ENCODE results near the gene PHF23. TPM values are rescaled to one million over a fixed set of nuclear protein-coding genes. Genes with fewer than 3 reads are reported as not detected.

The PHF23 gene
- polyA plus RNA-seq: 38.2 TPM

- H3K36me3 Mint-ChIP-seq: peaks cover 8% of the 10 kb centered on the region
- H3K27ac Mint-ChIP-seq: peak within 1 kb of the TSS; percentile 87 to 97 (median 96)
- no peaks in the 10 kb centered on the region for H3K9me3 Mint-ChIP-seq
- no peaks in the 10 kb centered on the region for H3K27me3 Mint-ChIP-seq
- H3K4me3 Mint-ChIP-seq: peak within 1 kb of the TSS; percentile 87 to 98 (median 97)
- H3K4me1 Mint-ChIP-seq: peaks cover 35 to 44% (median 35%) of the 10 kb centered on the region in 3 donors
Observed at GRCh38 chr17:7239091-7240027, at the start of gene PHF23. Gene PHF23, minus strand, starts transcription at chr17:7239457. Its CDS starts 178 bp downstream, at chr17:7239279.

DNA sequence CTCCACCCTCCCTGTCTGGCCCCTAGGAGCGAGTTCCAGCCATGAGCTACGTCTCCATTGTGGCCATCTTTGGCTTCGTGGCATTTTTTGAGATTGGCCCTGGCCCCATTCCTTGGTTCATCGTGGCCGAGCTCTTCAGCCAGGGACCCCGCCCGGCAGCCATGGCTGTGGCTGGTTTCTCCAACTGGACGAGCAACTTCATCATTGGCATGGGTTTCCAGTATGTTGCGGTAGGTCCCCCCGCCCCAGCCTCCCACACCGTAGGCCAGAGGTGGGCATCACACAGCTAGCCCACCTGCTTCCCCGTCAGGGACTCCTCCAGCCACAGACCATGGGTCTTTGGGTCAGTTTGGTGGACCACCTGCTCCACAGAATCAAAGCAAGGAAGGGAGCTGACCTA, 46.4 kb upstream of the PHF23 start:
- H3K27me3 Mint-ChIP-seq: peaks cover 40% of the 10 kb centered on the region
- no peak overlapping the region for H3K4me3 Mint-ChIP-seq
- H3K4me1 Mint-ChIP-seq: peaks cover 2 to 10% (median 9%) of the 10 kb centered on the region in 3 donors
- H3K27ac Mint-ChIP-seq: no peak overlapping the region
- no peaks in the 10 kb centered on the region for H3K36me3 Mint-ChIP-seq
- H3K9me3 Mint-ChIP-seq: peaks cover 0 to 1% (median 0%) of the 10 kb centered on the region in 3 donors

- Mint-ChIP-seq H3K9me3 (peaks cover 0 to 1% (median 0%) of the 10 kb centered on the region in 3 donors), H3K4me1 (peaks cover 9 to 11% (median 9%) of the 10 kb centered on the region in 3 donors), H3K27me3 (peaks cover 38% of the 10 kb centered on the region), H3K4me3 (no peak overlapping the region), H3K27ac (no peak overlapping the region), H3K36me3 (no peaks in the 10 kb centered on the region)
Observed at GRCh38 chr17:7284911-7285310, 45.7 kb upstream of the PHF23 start.

DNA sequence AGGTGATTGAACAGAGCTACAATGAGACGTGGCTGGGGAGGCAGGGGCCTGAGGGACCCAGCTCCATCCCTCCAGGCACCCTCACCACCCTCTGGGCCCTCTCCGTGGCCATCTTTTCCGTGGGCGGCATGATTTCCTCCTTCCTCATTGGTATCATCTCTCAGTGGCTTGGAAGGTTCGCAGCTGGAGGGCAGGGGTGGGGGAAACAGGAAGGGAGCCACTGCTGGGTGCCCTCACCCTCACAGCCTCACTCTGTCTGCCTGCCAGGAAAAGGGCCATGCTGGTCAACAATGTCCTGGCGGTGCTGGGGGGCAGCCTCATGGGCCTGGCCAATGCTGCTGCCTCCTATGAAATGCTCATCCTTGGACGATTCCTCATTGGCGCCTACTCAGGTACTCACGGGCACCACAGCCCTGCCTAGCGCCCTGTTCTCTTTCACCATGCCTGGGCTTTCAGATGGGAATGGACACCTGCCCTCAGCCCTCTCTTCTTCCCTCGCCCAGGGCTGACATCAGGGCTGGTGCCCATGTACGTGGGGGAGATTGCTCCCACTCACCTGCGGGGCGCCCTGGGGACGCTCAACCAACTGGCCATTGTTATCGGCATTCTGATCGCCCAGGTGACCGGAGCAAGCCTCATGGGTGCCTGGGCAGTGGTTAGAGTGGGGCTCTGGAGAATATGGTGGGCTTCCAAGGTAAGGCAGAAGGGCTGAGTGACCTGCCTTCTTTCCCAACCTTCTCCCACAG, 44.4 kb upstream of the PHF23 start:
- Mint-ChIP-seq H3K4me1 (peaks cover 9 to 11% (median 9%) of the 10 kb centered on the region in 3 donors), H3K27me3 (peaks cover 33% of the 10 kb centered on the region), H3K36me3 (no peaks in the 10 kb centered on the region), H3K9me3 (peaks cover 0 to 1% (median 0%) of the 10 kb centered on the region in 3 donors), H3K27ac (peak overlapping the region in 2 of 3 donors; percentile 57 to 59), H3K4me3 (peak overlapping the region in 2 of 4 donors; percentile 63 to 78)

GRCh38 chr17:7282752-7283321, 43.6 kb upstream of the PHF23 start:
- H3K4me3 Mint-ChIP-seq: peak overlapping the region; percentile 2 to 77 (median 54)
- H3K36me3 Mint-ChIP-seq: no peaks in the 10 kb centered on the region
- H3K27me3 Mint-ChIP-seq: peaks cover 32% of the 10 kb centered on the region
- peak overlapping the region in 1 of 3 donors; percentile 59 for H3K27ac Mint-ChIP-seq
- peaks cover 9 to 11% (median 9%) of the 10 kb centered on the region in 3 donors for H3K4me1 Mint-ChIP-seq
- H3K9me3 Mint-ChIP-seq: peaks cover 0 to 1% (median 0%) of the 10 kb centered on the region in 3 donors

- Mint-ChIP-seq H3K9me3 (peaks cover 0 to 1% (median 0%) of the 10 kb centered on the region in 3 donors), H3K27ac (peak overlapping the region in 1 of 3 donors; percentile 53)
Observed at GRCh38 chr17:7281953-7282751, 42.9 kb upstream of the PHF23 start.

GRCh38 chr17:7281074-7281952, 42.1 kb upstream of the PHF23 start, which contains the start of gene SLC2A4:
Gene SLC2A4, plus strand, starts transcription at chr17:7281718. Its CDS starts 217 bp downstream, at chr17:7281935.
- no peaks in the 10 kb centered on the region for H3K36me3 Mint-ChIP-seq
- peak within 1 kb of the TSS; percentile 69 to 95 (median 88) for H3K4me3 Mint-ChIP-seq
- peaks cover 26% of the 10 kb centered on the region for H3K27me3 Mint-ChIP-seq
- H3K27ac Mint-ChIP-seq: peak within 1 kb of the TSS in 2 of 3 donors; percentile 53 to 83
- peaks cover 9 to 11% (median 9%) of the 10 kb centered on the region in 3 donors for H3K4me1 Mint-ChIP-seq
- peaks cover 0 to 1% (median 0%) of the 10 kb centered on the region in 3 donors for H3K9me3 Mint-ChIP-seq

More at GRCh38 chr17:7281953-7282751, 42.9 kb upstream of the PHF23 start:
- H3K4me1 Mint-ChIP-seq: peaks cover 9 to 11% (median 9%) of the 10 kb centered on the region in 3 donors
- peak overlapping the region; percentile 69 to 95 (median 86) for H3K4me3 Mint-ChIP-seq
- no peaks in the 10 kb centered on the region for H3K36me3 Mint-ChIP-seq
- peaks cover 32% of the 10 kb centered on the region for H3K27me3 Mint-ChIP-seq

- Mint-ChIP-seq H3K27me3 (peaks cover 24% of the 10 kb centered on the region), H3K27ac (peak overlapping the region in 2 of 3 donors; percentile 53 to 83), H3K36me3 (no peaks in the 10 kb centered on the region), H3K4me3 (peak overlapping the region; percentile 69 to 95 (median 88)), H3K9me3 (peaks cover 0 to 1% (median 0%) of the 10 kb centered on the region in 3 donors), H3K4me1 (peaks cover 9 to 11% (median 9%) of the 10 kb centered on the region in 3 donors)
Observed at GRCh38 chr17:7280519-7281073, 41.3 kb upstream of the PHF23 start.

- Mint-ChIP-seq H3K27me3 (peaks cover 22% of the 10 kb centered on the region), H3K4me3 (peak overlapping the region in 1 of 4 donors; percentile 76), H3K9me3 (peaks cover 0 to 1% (median 0%) of the 10 kb centered on the region in 3 donors)
Observed at GRCh38 chr17:7279448-7279847, 40.2 kb upstream of the PHF23 start.

DNA sequence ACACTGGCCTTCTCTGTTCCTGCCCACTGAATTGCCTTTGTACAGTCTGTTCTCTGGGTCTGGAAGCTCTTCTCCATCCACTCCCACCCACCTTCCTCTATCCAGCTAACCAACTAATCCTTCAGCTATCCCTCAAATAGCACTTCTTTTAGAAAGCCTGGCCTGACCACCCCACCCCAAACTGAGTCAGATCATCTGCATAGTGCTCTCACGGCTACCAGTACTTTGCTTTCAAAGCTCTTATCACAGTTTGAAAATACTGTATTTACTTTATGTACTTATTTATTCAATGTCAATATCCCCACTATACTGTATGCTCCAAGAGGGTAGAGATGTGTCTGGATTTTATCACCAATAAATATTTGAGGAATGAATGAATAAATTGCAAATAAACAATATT, 27.5 kb upstream of the PHF23 start:
- Mint-ChIP-seq H3K4me1 (peaks cover 5 to 19% (median 10%) of the 10 kb centered on the region in 3 donors), H3K27ac (no peak overlapping the region), H3K9me3 (no peaks in the 10 kb centered on the region), H3K4me3 (no peak overlapping the region), H3K27me3 (peaks cover 27% of the 10 kb centered on the region), H3K36me3 (peaks cover 2% of the 10 kb centered on the region)

More at GRCh38 chr17:7279448-7279847, 40.2 kb upstream of the PHF23 start:
- Mint-ChIP-seq H3K4me1 (peaks cover 9 to 11% (median 9%) of the 10 kb centered on the region in 3 donors), H3K27ac (peak overlapping the region in 1 of 3 donors; percentile 10), H3K36me3 (no peaks in the 10 kb centered on the region)

DNA sequence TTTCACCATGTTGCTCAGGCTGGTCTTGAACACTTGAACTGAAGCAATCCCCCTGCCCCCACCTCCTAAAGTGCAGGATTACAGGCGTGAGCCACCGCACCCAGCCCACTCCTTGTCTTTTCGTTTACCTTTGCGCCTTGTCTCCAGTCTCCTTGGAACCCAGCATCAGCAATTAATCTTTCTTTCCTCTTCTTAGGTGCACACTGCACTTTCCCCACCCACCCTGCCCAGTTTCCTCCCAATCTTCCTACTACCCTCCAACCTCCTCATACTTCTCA, 24.5 kb upstream of the PHF23 start:
- peak overlapping the region in 2 of 4 donors; percentile 35 to 79 for H3K4me3 Mint-ChIP-seq
- peaks cover 3% of the 10 kb centered on the region for H3K36me3 Mint-ChIP-seq

DNA sequence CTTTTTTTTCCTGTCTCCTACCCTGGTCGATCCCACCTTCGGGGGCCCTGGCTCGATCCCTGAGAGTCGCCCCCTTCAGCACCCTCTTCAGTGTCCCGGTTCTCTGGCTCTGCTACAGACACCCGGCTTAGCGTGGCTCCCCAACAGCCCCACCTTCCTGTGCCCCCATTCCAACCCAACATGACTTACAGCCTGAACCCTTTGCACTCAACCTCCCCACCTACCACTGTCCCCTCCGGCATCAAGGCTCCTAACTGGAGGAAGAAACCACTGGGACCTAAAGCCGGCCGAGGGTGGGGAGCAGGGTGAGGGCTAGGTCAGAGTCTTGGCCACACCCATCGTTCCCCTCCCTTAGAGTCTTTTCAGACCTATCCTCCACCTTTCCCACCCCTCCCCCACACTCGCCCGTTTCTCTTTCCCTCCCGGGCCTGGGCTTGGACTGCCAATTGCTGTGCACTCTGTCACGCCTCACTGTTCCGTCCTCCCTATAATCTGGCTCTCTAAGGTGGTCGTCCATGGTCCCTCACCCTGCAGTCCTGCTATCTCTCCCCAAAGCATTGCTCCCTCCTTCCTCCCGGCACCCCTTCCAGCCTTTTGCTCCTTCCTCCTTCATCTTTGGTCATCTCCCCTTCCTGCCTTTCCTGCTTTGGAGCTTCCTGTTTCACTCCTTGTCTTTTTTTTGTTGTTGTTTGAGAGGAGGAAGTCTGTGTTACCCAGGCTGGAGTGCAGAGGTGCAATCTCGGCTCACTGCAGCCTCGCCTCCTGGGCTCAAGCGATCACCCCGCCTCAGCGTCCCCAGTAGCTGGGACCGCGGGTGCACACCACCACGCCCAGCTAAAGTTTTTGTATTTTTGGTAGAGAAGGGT, 23.9 kb upstream of the PHF23 start:
- peak overlapping the region; percentile 70 to 92 (median 82) for H3K4me3 Mint-ChIP-seq
- H3K4me1 Mint-ChIP-seq: peaks cover 5 to 18% (median 10%) of the 10 kb centered on the region in 3 donors
- H3K9me3 Mint-ChIP-seq: no peaks in the 10 kb centered on the region
- peaks cover 28% of the 10 kb centered on the region for H3K27me3 Mint-ChIP-seq
- peak overlapping the region in 2 of 3 donors; percentile 74 to 95 for H3K27ac Mint-ChIP-seq
- H3K36me3 Mint-ChIP-seq: peaks cover 6% of the 10 kb centered on the region

More for the DNA sequence above, 24.5 kb upstream of the PHF23 start:
- H3K27me3 Mint-ChIP-seq: peaks cover 28% of the 10 kb centered on the region
- peak overlapping the region in 1 of 3 donors; percentile 74 for H3K27ac Mint-ChIP-seq
- no peaks in the 10 kb centered on the region for H3K9me3 Mint-ChIP-seq
- peaks cover 5 to 18% (median 10%) of the 10 kb centered on the region in 3 donors for H3K4me1 Mint-ChIP-seq

Data from IgD-negative memory B cell (primary cell).